ENCODE measurements around the gene KCNQ2.

The KCNQ2 gene

GRCh38 chr20:63397946-63398450, 74.5 kb downstream of the KCNQ2 start:
- Histone ChIP-seq H3K4me1 (ENCODE audit: control insufficient read depth in 5 of 5, insufficient read depth in 5 of 5, low read length in 5 of 5) (no peaks in the 10 kb centered on the region), H3K36me3 (ENCODE audit: control insufficient read depth in 5 of 5, insufficient read depth in 5 of 5, low read length in 5 of 5) (no peaks in the 10 kb centered on the region), H3K27me3 (ENCODE audit: control insufficient read depth in 5 of 5, insufficient read depth in 4 of 5, low read length in 5 of 5) (peaks cover 14 to 55% (median 32%) of the 10 kb centered on the region in 5 donors), H3K27ac (ENCODE audit: low read depth, low read length) (no peak overlapping the region), H3K9me3 (ENCODE audit: control insufficient read depth in 5 of 5, low read length in 5 of 5) (no peaks in the 10 kb centered on the region), H3K4me3 (ENCODE audit: low read depth in 1 of 5, low read length in 5 of 5) (no peak overlapping the region), H3K9ac (ENCODE audit: low read length in 5 of 5) (no peak overlapping the region)

GRCh38 chr20:63397155-63397843, 75.2 kb downstream of the KCNQ2 start:
- Histone ChIP-seq H3K36me3 (ENCODE audit: control insufficient read depth in 5 of 5, insufficient read depth in 5 of 5, low read length in 5 of 5) (no peaks in the 10 kb centered on the region), H3K9me3 (ENCODE audit: control insufficient read depth in 5 of 5, low read length in 5 of 5) (no peaks in the 10 kb centered on the region), H3K9ac (ENCODE audit: low read length in 5 of 5) (no peak overlapping the region), H3K4me1 (ENCODE audit: control insufficient read depth in 5 of 5, insufficient read depth in 5 of 5, low read length in 5 of 5) (no peaks in the 10 kb centered on the region), H3K4me3 (ENCODE audit: low read depth in 1 of 5, low read length in 5 of 5) (no peak overlapping the region), H3K27me3 (ENCODE audit: control insufficient read depth in 5 of 5, insufficient read depth in 4 of 5, low read length in 5 of 5) (peaks cover 14 to 48% (median 31%) of the 10 kb centered on the region in 5 donors), H3K27ac (ENCODE audit: low read depth, low read length) (no peak overlapping the region)

GRCh38 chr20:63396300-63396699, 76.2 kb downstream of the KCNQ2 start:
- no peaks in the 10 kb centered on the region for H3K36me3 ChIP-seq (ENCODE audit: control insufficient read depth in 5 of 5, insufficient read depth in 5 of 5, low read length in 5 of 5)
- no peak overlapping the region for H3K4me3 ChIP-seq (ENCODE audit: low read depth in 1 of 5, low read length in 5 of 5)
- peaks cover 0 to 6% (median 5%) of the 10 kb centered on the region in 5 donors for H3K9me3 ChIP-seq (ENCODE audit: control insufficient read depth in 5 of 5, low read length in 5 of 5)
- no peak overlapping the region for H3K27ac ChIP-seq (ENCODE audit: low read depth, low read length)
- H3K27me3 ChIP-seq (ENCODE audit: control insufficient read depth in 5 of 5, insufficient read depth in 4 of 5, low read length in 5 of 5): peaks cover 14 to 38% (median 27%) of the 10 kb centered on the region in 5 donors
- H3K4me1 ChIP-seq (ENCODE audit: control insufficient read depth in 5 of 5, insufficient read depth in 5 of 5, low read length in 5 of 5): no peaks in the 10 kb centered on the region
- no peak overlapping the region for H3K9ac ChIP-seq (ENCODE audit: low read length in 5 of 5)

- H3K4me3 ChIP-seq (ENCODE audit: low read depth in 1 of 5, low read length in 5 of 5): no peak overlapping the region
- H3K27ac ChIP-seq (ENCODE audit: low read depth, low read length): no peak overlapping the region
- no peak overlapping the region for H3K9ac ChIP-seq (ENCODE audit: low read length in 5 of 5)
- peaks cover 0 to 10% (median 7%) of the 10 kb centered on the region in 5 donors for H3K9me3 ChIP-seq (ENCODE audit: control insufficient read depth in 5 of 5, low read length in 5 of 5)
- no peaks in the 10 kb centered on the region for H3K36me3 ChIP-seq (ENCODE audit: control insufficient read depth in 5 of 5, insufficient read depth in 5 of 5, low read length in 5 of 5)
- H3K27me3 ChIP-seq (ENCODE audit: control insufficient read depth in 5 of 5, insufficient read depth in 4 of 5, low read length in 5 of 5): peaks cover 14 to 36% (median 25%) of the 10 kb centered on the region in 5 donors
- no peaks in the 10 kb centered on the region for H3K4me1 ChIP-seq (ENCODE audit: control insufficient read depth in 5 of 5, insufficient read depth in 5 of 5, low read length in 5 of 5)
Observed at GRCh38 chr20:63395723-63396122, 76.7 kb downstream of the KCNQ2 start.

- peaks cover 0 to 10% (median 7%) of the 10 kb centered on the region in 5 donors for H3K9me3 ChIP-seq (ENCODE audit: control insufficient read depth in 5 of 5, low read length in 5 of 5)
- no peak overlapping the region for H3K9ac ChIP-seq (ENCODE audit: low read length in 5 of 5)
- H3K36me3 ChIP-seq (ENCODE audit: control insufficient read depth in 5 of 5, insufficient read depth in 5 of 5, low read length in 5 of 5): no peaks in the 10 kb centered on the region
- no peaks in the 10 kb centered on the region for H3K4me1 ChIP-seq (ENCODE audit: control insufficient read depth in 5 of 5, insufficient read depth in 5 of 5, low read length in 5 of 5)
- no peak overlapping the region for H3K27ac ChIP-seq (ENCODE audit: low read depth, low read length)
- peaks cover 14 to 36% (median 23%) of the 10 kb centered on the region in 5 donors for H3K27me3 ChIP-seq (ENCODE audit: control insufficient read depth in 5 of 5, insufficient read depth in 4 of 5, low read length in 5 of 5)
- H3K4me3 ChIP-seq (ENCODE audit: low read depth in 1 of 5, low read length in 5 of 5): no peak overlapping the region
Observed at GRCh38 chr20:63394920-63395455, 77.5 kb downstream of the KCNQ2 start.

- Histone ChIP-seq H3K36me3 (ENCODE audit: control insufficient read depth in 5 of 5, insufficient read depth in 5 of 5, low read length in 5 of 5) (no peaks in the 10 kb centered on the region), H3K9ac (ENCODE audit: low read length in 5 of 5) (no peak overlapping the region), H3K27me3 (ENCODE audit: control insufficient read depth in 5 of 5, insufficient read depth in 4 of 5, low read length in 5 of 5) (peaks cover 14 to 29% (median 22%) of the 10 kb centered on the region in 5 donors), H3K27ac (ENCODE audit: low read depth, low read length) (no peak overlapping the region), H3K9me3 (ENCODE audit: control insufficient read depth in 5 of 5, low read length in 5 of 5) (peaks cover 2 to 10% (median 7%) of the 10 kb centered on the region in 5 donors), H3K4me1 (ENCODE audit: control insufficient read depth in 5 of 5, insufficient read depth in 5 of 5, low read length in 5 of 5) (no peaks in the 10 kb centered on the region), H3K4me3 (ENCODE audit: low read depth in 1 of 5, low read length in 5 of 5) (no peak overlapping the region)
Observed at GRCh38 chr20:63394069-63394919, 78.2 kb downstream of the KCNQ2 start.

- no peaks in the 10 kb centered on the region for H3K4me1 ChIP-seq (ENCODE audit: control insufficient read depth in 5 of 5, insufficient read depth in 5 of 5, low read length in 5 of 5)
- peaks cover 14 to 25% (median 21%) of the 10 kb centered on the region in 5 donors for H3K27me3 ChIP-seq (ENCODE audit: control insufficient read depth in 5 of 5, insufficient read depth in 4 of 5, low read length in 5 of 5)
- H3K36me3 ChIP-seq (ENCODE audit: control insufficient read depth in 5 of 5, insufficient read depth in 5 of 5, low read length in 5 of 5): no peaks in the 10 kb centered on the region
- H3K9ac ChIP-seq (ENCODE audit: low read length in 5 of 5): no peak overlapping the region
- no peak overlapping the region for H3K4me3 ChIP-seq (ENCODE audit: low read depth in 1 of 5, low read length in 5 of 5)
- peaks cover 2 to 10% (median 7%) of the 10 kb centered on the region in 5 donors for H3K9me3 ChIP-seq (ENCODE audit: control insufficient read depth in 5 of 5, low read length in 5 of 5)
- H3K27ac ChIP-seq (ENCODE audit: low read depth, low read length): no peak overlapping the region
Observed at GRCh38 chr20:63393566-63393965, 78.9 kb downstream of the KCNQ2 start.

- Histone ChIP-seq H3K27me3 (ENCODE audit: control insufficient read depth in 5 of 5, insufficient read depth in 4 of 5, low read length in 5 of 5) (peaks cover 14 to 21% (median 20%) of the 10 kb centered on the region in 5 donors), H3K27ac (ENCODE audit: low read depth, low read length) (no peak overlapping the region), H3K4me1 (ENCODE audit: control insufficient read depth in 5 of 5, insufficient read depth in 5 of 5, low read length in 5 of 5) (no peaks in the 10 kb centered on the region), H3K9ac (ENCODE audit: low read length in 5 of 5) (no peak overlapping the region), H3K4me3 (ENCODE audit: low read depth in 1 of 5, low read length in 5 of 5) (no peak overlapping the region), H3K36me3 (ENCODE audit: control insufficient read depth in 5 of 5, insufficient read depth in 5 of 5, low read length in 5 of 5) (no peaks in the 10 kb centered on the region), H3K9me3 (ENCODE audit: control insufficient read depth in 5 of 5, low read length in 5 of 5) (peaks cover 2 to 10% (median 9%) of the 10 kb centered on the region in 5 donors)
Observed at GRCh38 chr20:63392465-63393365, 79.7 kb downstream of the KCNQ2 start.

- H3K27ac ChIP-seq (ENCODE audit: low read depth, low read length): no peak overlapping the region
- peaks cover 2 to 18% (median 8%) of the 10 kb centered on the region in 5 donors for H3K27me3 ChIP-seq (ENCODE audit: control insufficient read depth in 5 of 5, insufficient read depth in 4 of 5, low read length in 5 of 5)
- H3K4me1 ChIP-seq (ENCODE audit: control insufficient read depth in 5 of 5, insufficient read depth in 5 of 5, low read length in 5 of 5): no peaks in the 10 kb centered on the region
- peaks cover 8 to 29% (median 23%) of the 10 kb centered on the region in 5 donors for H3K9me3 ChIP-seq (ENCODE audit: control insufficient read depth in 5 of 5, low read length in 5 of 5)
- no peak overlapping the region for H3K9ac ChIP-seq (ENCODE audit: low read length in 5 of 5)
- no peaks in the 10 kb centered on the region for H3K36me3 ChIP-seq (ENCODE audit: control insufficient read depth in 5 of 5, insufficient read depth in 5 of 5, low read length in 5 of 5)
- H3K4me3 ChIP-seq (ENCODE audit: low read depth in 1 of 5, low read length in 5 of 5): no peak overlapping the region
Observed at GRCh38 chr20:63387917-63388316, 84.5 kb downstream of the KCNQ2 start.
